ENCODE results near the gene NAV3.

NAV3 gene

GRCh38 chr12:78204926-78205325 is 374.2 kb downstream of the NAV3 start:
- Histone ChIP-seq H3K4me1 (ENCODE audit: insufficient read depth, low read length, poor library complexity, severe bottlenecking) (no peaks in the 10 kb centered on the region), H3K27me3 (ENCODE audit: insufficient read depth, low read length, poor library complexity, severe bottlenecking) (no peaks in the 10 kb centered on the region), H3K36me3 (ENCODE audit: insufficient read depth, low read length) (no peaks in the 10 kb centered on the region), H3K9ac (ENCODE audit: low read depth, low read length, poor library complexity, severe bottlenecking) (no peak overlapping the region), H3K4me3 (ENCODE audit: low read length, poor library complexity, severe bottlenecking) (no peak overlapping the region), H3K9me3 (ENCODE audit: insufficient read depth, low read depth, low read length) (no peaks in the 10 kb centered on the region), H2AFZ (ENCODE audit: low read length) (no peak overlapping the region), H3K9me2 (replicated peaks; ENCODE audit: low read depth, low read length) (no peaks in the 10 kb centered on the region), H3K4me2 (ENCODE audit: low read depth, low read length, poor library complexity, severe bottlenecking) (no peak overlapping the region), H4K20me1 (ENCODE audit: insufficient read depth, low read length, poor library complexity, severe bottlenecking) (no peaks in the 10 kb centered on the region), H3F3A (ENCODE audit: low read depth) (no peaks in the 10 kb centered on the region), H3K79me2 (ENCODE audit: insufficient read depth, low read length) (no peaks in the 10 kb centered on the region)
- TF ChIP-seq EZH2phosphoT487 (IDR thresholded peaks at IDR 0.05; ENCODE audit: borderline replicate concordance) (no peak), CTCF (conservative IDR thresholded peaks at IDR 0.05; ENCODE audit: low read length) (no peak)

- no peaks in the 10 kb centered on the region for H4K20me1 ChIP-seq (ENCODE audit: insufficient read depth, low read length, poor library complexity, severe bottlenecking)
- H3K36me3 ChIP-seq (ENCODE audit: insufficient read depth, low read length) = no peaks in the 10 kb centered on the region
- H3K9me3 ChIP-seq (ENCODE audit: insufficient read depth, low read depth, low read length) = no peaks in the 10 kb centered on the region
- H3F3A ChIP-seq (ENCODE audit: low read depth) = no peaks in the 10 kb centered on the region
- H3K9me2 ChIP-seq (replicated peaks; ENCODE audit: low read depth, low read length) = no peaks in the 10 kb centered on the region
- no peak overlapping the region for H3K4me2 ChIP-seq (ENCODE audit: low read depth, low read length, poor library complexity, severe bottlenecking)
- H3K27me3 ChIP-seq (ENCODE audit: insufficient read depth, low read length, poor library complexity, severe bottlenecking) = no peaks in the 10 kb centered on the region
- no peak overlapping the region for H3K4me3 ChIP-seq (ENCODE audit: low read length, poor library complexity, severe bottlenecking)
- TF ChIP-seq EZH2phosphoT487 (IDR thresholded peaks at IDR 0.05; ENCODE audit: borderline replicate concordance) (no peak), CTCF (conservative IDR thresholded peaks at IDR 0.05; ENCODE audit: low read length) (no peak)
- no peaks in the 10 kb centered on the region for H3K4me1 ChIP-seq (ENCODE audit: insufficient read depth, low read length, poor library complexity, severe bottlenecking)
- no peaks in the 10 kb centered on the region for H3K79me2 ChIP-seq (ENCODE audit: insufficient read depth, low read length)
- H2AFZ ChIP-seq (ENCODE audit: low read length) = no peak overlapping the region
- H3K9ac ChIP-seq (ENCODE audit: low read depth, low read length, poor library complexity, severe bottlenecking) = no peak overlapping the region
These were observed 377.4 kb downstream of the NAV3 start for GRCh38 chr12:78208092-78208491.

GRCh38 chr12:78209846-78210505 is 379.3 kb downstream of the NAV3 start:
- TF ChIP-seq EZH2phosphoT487 (IDR thresholded peaks at IDR 0.05; ENCODE audit: borderline replicate concordance) (no peak), CTCF (conservative IDR thresholded peaks at IDR 0.05; ENCODE audit: low read length) (no peak)
- H2AFZ ChIP-seq (ENCODE audit: low read length) = no peak overlapping the region

More at GRCh38 chr12:78209846-78210505, 379.3 kb downstream of the NAV3 start:
- H3F3A ChIP-seq (ENCODE audit: low read depth) = no peaks in the 10 kb centered on the region
- no peaks in the 10 kb centered on the region for H3K9me3 ChIP-seq (ENCODE audit: insufficient read depth, low read depth, low read length)
- no peak overlapping the region for H3K4me2 ChIP-seq (ENCODE audit: low read depth, low read length, poor library complexity, severe bottlenecking)
- H3K9me2 ChIP-seq (replicated peaks; ENCODE audit: low read depth, low read length) = no peaks in the 10 kb centered on the region
- no peak overlapping the region for H3K4me3 ChIP-seq (ENCODE audit: low read length, poor library complexity, severe bottlenecking)
- no peaks in the 10 kb centered on the region for H3K27me3 ChIP-seq (ENCODE audit: insufficient read depth, low read length, poor library complexity, severe bottlenecking)
- H3K79me2 ChIP-seq (ENCODE audit: insufficient read depth, low read length) = no peaks in the 10 kb centered on the region
- H3K36me3 ChIP-seq (ENCODE audit: insufficient read depth, low read length) = no peaks in the 10 kb centered on the region
- H3K4me1 ChIP-seq (ENCODE audit: insufficient read depth, low read length, poor library complexity, severe bottlenecking) = no peaks in the 10 kb centered on the region
- H3K9ac ChIP-seq (ENCODE audit: low read depth, low read length, poor library complexity, severe bottlenecking) = no peak overlapping the region
- no peaks in the 10 kb centered on the region for H4K20me1 ChIP-seq (ENCODE audit: insufficient read depth, low read length, poor library complexity, severe bottlenecking)
